NB4 (cell line): ENCODE results near the gene LPO.

Experiments used
- DNase-seq: peaks from one replicate; pipeline ENCODE4 v3.0.0; 2010; ENCODE audit warnings: low read depth
- H3K4me3 ChIP-seq: one replicate; pipeline ENCODE4 v1.5.1; 2011; ENCODE audit warnings: mild to moderate bottlenecking, low read depth, low read length, moderate library complexity
- MYC ChIP-seq: IDR thresholded peaks from 2 replicates; pipeline ENCODE4 v1.6.1; 2011; ENCODE audit warnings: low read depth, low read length
- POLR2A ChIP-seq: IDR thresholded peaks from 2 replicates; pipeline ENCODE4 v1.6.1; 2011; ENCODE audit warnings: mild to moderate bottlenecking; ENCODE audit not compliant: insufficient read length; ENCODE audit errors: extremely low read depth
- TF ChIP-seq, protein P1 (sequence below): IDR thresholded peaks from 2 replicates; pipeline ENCODE4 v1.6.1; 2011; ENCODE audit warnings: low read depth, low read length
- TF ChIP-seq, protein P2 (sequence below): IDR thresholded peaks from one replicate; pipeline ENCODE4 v1.5.1; 2012; ENCODE audit warnings: low read depth, low read length

Gene LPO

DNA sequence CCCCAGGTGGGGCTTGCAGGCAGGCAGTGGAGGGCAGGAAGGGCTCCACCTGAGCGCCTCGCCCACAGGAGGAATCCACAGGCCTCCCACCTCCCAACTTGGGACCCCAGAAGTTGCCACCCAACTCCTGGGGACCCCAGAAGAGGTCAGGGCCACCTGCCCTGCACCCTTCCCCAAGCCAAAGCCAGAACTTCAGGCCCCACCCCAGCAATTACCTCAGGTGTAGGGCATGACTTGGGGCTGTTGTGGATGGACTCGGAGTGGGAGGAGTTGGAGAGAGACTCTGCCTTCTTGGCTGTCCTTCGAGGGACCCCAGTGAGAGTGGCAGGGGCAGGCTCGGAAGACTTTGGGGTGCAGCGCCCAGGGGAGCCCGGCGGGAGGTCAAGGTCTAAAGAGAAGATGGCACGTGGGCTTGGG is 79.7 kb downstream of the LPO start:
- TF ChIP-seq POLR2A (no peak), MYC (no peak)
- TF ChIP-seq, protein P1, sequence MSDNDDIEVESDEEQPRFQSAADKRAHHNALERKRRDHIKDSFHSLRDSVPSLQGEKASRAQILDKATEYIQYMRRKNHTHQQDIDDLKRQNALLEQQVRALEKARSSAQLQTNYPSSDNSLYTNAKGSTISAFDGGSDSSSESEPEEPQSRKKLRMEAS = no peak
- TF ChIP-seq, protein P2, sequence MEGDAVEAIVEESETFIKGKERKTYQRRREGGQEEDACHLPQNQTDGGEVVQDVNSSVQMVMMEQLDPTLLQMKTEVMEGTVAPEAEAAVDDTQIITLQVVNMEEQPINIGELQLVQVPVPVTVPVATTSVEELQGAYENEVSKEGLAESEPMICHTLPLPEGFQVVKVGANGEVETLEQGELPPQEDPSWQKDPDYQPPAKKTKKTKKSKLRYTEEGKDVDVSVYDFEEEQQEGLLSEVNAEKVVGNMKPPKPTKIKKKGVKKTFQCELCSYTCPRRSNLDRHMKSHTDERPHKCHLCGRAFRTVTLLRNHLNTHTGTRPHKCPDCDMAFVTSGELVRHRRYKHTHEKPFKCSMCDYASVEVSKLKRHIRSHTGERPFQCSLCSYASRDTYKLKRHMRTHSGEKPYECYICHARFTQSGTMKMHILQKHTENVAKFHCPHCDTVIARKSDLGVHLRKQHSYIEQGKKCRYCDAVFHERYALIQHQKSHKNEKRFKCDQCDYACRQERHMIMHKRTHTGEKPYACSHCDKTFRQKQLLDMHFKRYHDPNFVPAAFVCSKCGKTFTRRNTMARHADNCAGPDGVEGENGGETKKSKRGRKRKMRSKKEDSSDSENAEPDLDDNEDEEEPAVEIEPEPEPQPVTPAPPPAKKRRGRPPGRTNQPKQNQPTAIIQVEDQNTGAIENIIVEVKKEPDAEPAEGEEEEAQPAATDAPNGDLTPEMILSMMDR = no peak
- DNase-seq = no peak
- H3K4me3 ChIP-seq = no peak overlapping the region
